HEK293 (cell line): ENCODE results near the gene PDE3A.

Source experiments
- CTCF ChIA-PET: fragments of 350-600 bp; formaldehyde crosslinking; extraction: SDS; loops from one replicate; lab custom pipeline; 2021; ENCODE audit warnings: antibody characterized with exemption; lab: Yijun Ruan, JAX
- POLR2A ChIA-PET: fragments of 300-600 bp; formaldehyde crosslinking; extraction: SDS; loops from one replicate; lab custom pipeline; 2020; ENCODE audit warnings: antibody characterized with exemption, inconsistent platforms; lab: Yijun Ruan, JAX
- H3K27ac ChIP-seq: fragments of 200-500 bp; sonication (Bioruptor generic); 2 replicates; pipeline ENCODE4 v1.5.1; 2014; ENCODE audit warnings: low read depth, low read length, control low read depth, inconsistent platforms; ENCODE audit errors: extremely low read depth
- H3K36me3 ChIP-seq, 2 experiments: fragments of 200-500 bp in 1 of 2; sonication (Bioruptor generic) in 1 of 2; 1 replicate in 1 of 2; 2 replicates in 1 of 2; pipeline ENCODE4 v1.5.1; 2014 to 2017; ENCODE audit warnings: inconsistent platforms in 2 of 2, low read length in 2 of 2; ENCODE audit not compliant: control insufficient read depth in 2 of 2, insufficient read depth in 1 of 2
- H3K4me1 ChIP-seq: fragments of 200-500 bp; sonication (Bioruptor generic); 2 replicates; pipeline ENCODE4 v1.5.1; 2014; ENCODE audit warnings: mild to moderate bottlenecking, low read length, inconsistent platforms; ENCODE audit not compliant: control insufficient read depth, insufficient read depth
- H3K4me3 ChIP-seq: 2 replicates; pipeline ENCODE4 v1.5.1; 2011; ENCODE audit warnings: low read depth, mild to moderate bottlenecking, control low read depth, low read length, moderate library complexity
- H3K9me3 ChIP-seq: fragments of 200-500 bp; sonication (Bioruptor generic); 2 replicates; pipeline ENCODE4 v1.5.1; 2014; ENCODE audit warnings: low read depth, low read length, inconsistent platforms; ENCODE audit not compliant: control insufficient read depth, insufficient read depth
- GLIS1 ChIP-seq: fragments of 450-650 bp; formaldehyde crosslinking; IDR thresholded peaks from 2 replicates; pipeline ENCODE4 v1.5.1; 2016; ENCODE audit warnings: missing biosample characterization, missing genetic modification characterization
- GLIS2 ChIP-seq: fragments of 450-650 bp; formaldehyde crosslinking; IDR thresholded peaks from 2 replicates; pipeline ENCODE4 v1.5.1; 2016; ENCODE audit warnings: missing biosample characterization, missing genetic modification characterization
- HOXC10 ChIP-seq: sonication (generic); formaldehyde crosslinking; IDR thresholded peaks from 2 replicates; pipeline ENCODE4 v1.8.1; 2023; ENCODE audit warnings: mild to moderate bottlenecking, missing genetic modification reagents
- HOXD13 ChIP-seq: sonication (generic); formaldehyde crosslinking; IDR thresholded peaks from 2 replicates; pipeline ENCODE4 v1.8.0; 2022; ENCODE audit warnings: missing genetic modification reagents, borderline replicate concordance
- KLF1 ChIP-seq: fragments of 450-650 bp; formaldehyde crosslinking; IDR thresholded peaks from 2 replicates; pipeline ENCODE4 v1.5.1; 2016; ENCODE audit warnings: missing biosample characterization, missing genetic modification characterization
- REPIN1 ChIP-seq: fragments of 450-650 bp; formaldehyde crosslinking; IDR thresholded peaks from 2 replicates; pipeline ENCODE4 v1.5.1; 2017; ENCODE audit warnings: missing biosample characterization, missing genetic modification characterization, low read depth
- SALL2 ChIP-seq: fragments of 450-650 bp; formaldehyde crosslinking; IDR thresholded peaks from 2 replicates; pipeline ENCODE4 v1.5.0; 2017; ENCODE audit warnings: missing biosample characterization, mild to moderate bottlenecking, missing genetic modification characterization, borderline replicate concordance
- SP3 ChIP-seq: fragments of 450-650 bp; formaldehyde crosslinking; IDR thresholded peaks from 2 replicates; pipeline ENCODE4 v1.5.1; 2016; ENCODE audit warnings: missing biosample characterization, missing genetic modification characterization
- ZFP69B ChIP-seq: fragments of 450-650 bp; formaldehyde crosslinking; IDR thresholded peaks from 2 replicates; pipeline ENCODE4 v1.5.1; 2016; ENCODE audit warnings: missing biosample characterization, missing genetic modification characterization
- ZNF133 ChIP-seq: fragments of 450-650 bp; formaldehyde crosslinking; IDR thresholded peaks from 2 replicates; pipeline ENCODE4 v1.5.1; 2016; ENCODE audit warnings: missing biosample characterization, missing genetic modification characterization
- ZNF155 ChIP-seq: fragments of 450-650 bp; formaldehyde crosslinking; IDR thresholded peaks from 2 replicates; pipeline ENCODE4 v1.5.1; 2016; ENCODE audit warnings: missing biosample characterization, missing genetic modification characterization
- ZNF174 ChIP-seq: fragments of 450-650 bp; formaldehyde crosslinking; IDR thresholded peaks from 2 replicates; pipeline ENCODE4 v1.5.0; 2017; ENCODE audit warnings: missing biosample characterization, mild to moderate bottlenecking, missing genetic modification characterization
- ZNF214 ChIP-seq: fragments of 450-650 bp; formaldehyde crosslinking; IDR thresholded peaks from 2 replicates; pipeline ENCODE4 v1.5.1; 2017; ENCODE audit warnings: missing biosample characterization, mild to moderate bottlenecking, missing genetic modification characterization, borderline replicate concordance
- ZNF24 ChIP-seq: fragments of 450-650 bp; formaldehyde crosslinking; IDR thresholded peaks from 2 replicates; pipeline ENCODE4 v1.5.1; 2016; ENCODE audit warnings: missing biosample characterization, missing genetic modification characterization
- ZNF266 ChIP-seq: fragments of 450-650 bp; formaldehyde crosslinking; IDR thresholded peaks from 2 replicates; pipeline ENCODE4 v1.5.1; 2016; ENCODE audit warnings: missing biosample characterization, missing genetic modification characterization, low read depth
- ZNF391 ChIP-seq: fragments of 450-650 bp; formaldehyde crosslinking; IDR thresholded peaks from 2 replicates; pipeline ENCODE4 v1.5.1; 2016; ENCODE audit warnings: low read depth, missing biosample characterization, missing genetic modification characterization, borderline replicate concordance
- ZNF404 ChIP-seq: fragments of 450-650 bp; formaldehyde crosslinking; IDR thresholded peaks from 2 replicates; pipeline ENCODE4 v1.5.1; 2017; ENCODE audit warnings: missing biosample characterization, missing genetic modification characterization
- ZNF48 ChIP-seq: fragments of 450-650 bp; formaldehyde crosslinking; IDR thresholded peaks from 2 replicates; pipeline ENCODE4 v1.5.1; 2016; ENCODE audit warnings: missing biosample characterization, missing genetic modification characterization
- ZNF513 ChIP-seq: fragments of 450-650 bp; IDR thresholded peaks from 2 replicates; pipeline ENCODE4 v1.5.1; 2018; ENCODE audit warnings: missing biosample characterization, missing genetic modification characterization
- ZNF544 ChIP-seq: fragments of 450-650 bp; formaldehyde crosslinking; IDR thresholded peaks from 2 replicates; pipeline ENCODE4 v1.5.0; 2017; ENCODE audit warnings: missing biosample characterization, missing genetic modification characterization
- ZNF585B ChIP-seq: fragments of 450-650 bp; formaldehyde crosslinking; IDR thresholded peaks from 2 replicates; pipeline ENCODE4 v1.5.1; 2016; ENCODE audit warnings: missing biosample characterization, missing genetic modification characterization
- ZNF624 ChIP-seq: fragments of 450-650 bp; formaldehyde crosslinking; IDR thresholded peaks from 2 replicates; pipeline ENCODE4 v1.5.1; 2017; ENCODE audit warnings: missing biosample characterization, missing genetic modification characterization
- ZNF785 ChIP-seq: fragments of 450-650 bp; formaldehyde crosslinking; IDR thresholded peaks from 2 replicates; pipeline ENCODE4 v1.5.1; 2016; ENCODE audit warnings: missing biosample characterization, missing genetic modification characterization
- ZNF791 ChIP-seq: fragments of 450-650 bp; formaldehyde crosslinking; IDR thresholded peaks from 2 replicates; pipeline ENCODE4 v1.5.1; 2016; ENCODE audit warnings: missing biosample characterization, missing genetic modification characterization
- TF ChIP-seq, protein P1 (sequence below): fragments of 450-650 bp; formaldehyde crosslinking; IDR thresholded peaks from 2 replicates; pipeline ENCODE4 v1.5.1; 2016; ENCODE audit warnings: missing biosample characterization, missing genetic modification characterization
- TF ChIP-seq, protein P2 (sequence below): fragments of 450-650 bp; formaldehyde crosslinking; IDR thresholded peaks from 2 replicates; pipeline ENCODE4 v1.5.1; 2017; ENCODE audit warnings: missing biosample characterization, missing genetic modification characterization
- TF ChIP-seq, protein P3 (sequence below): fragments of 450-650 bp; formaldehyde crosslinking; IDR thresholded peaks from 2 replicates; pipeline ENCODE4 v1.5.1; 2016; ENCODE audit warnings: missing biosample characterization, missing genetic modification characterization, borderline replicate concordance

Gene PDE3A

DNA sequence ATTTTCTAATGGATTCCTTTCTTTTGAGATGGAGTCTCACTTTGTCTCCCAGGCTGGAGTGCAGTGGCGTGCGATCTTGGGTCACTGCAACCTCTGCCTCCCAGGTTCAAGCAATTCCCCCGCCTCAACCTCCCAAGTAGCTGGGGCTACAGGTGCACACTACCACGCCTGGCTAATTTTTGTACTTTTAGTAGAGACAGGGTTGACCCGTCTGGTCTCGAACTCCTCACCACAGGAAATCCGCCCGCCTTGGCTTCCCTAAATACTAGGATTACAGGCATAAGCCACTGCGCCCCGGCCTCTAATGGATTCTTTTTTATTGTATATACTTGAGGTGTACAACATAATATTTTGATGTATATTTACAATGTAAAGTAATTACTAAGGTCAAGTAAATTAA, 186.7 kb downstream of the PDE3A start (continued):
- TF ChIP-seq ZNF791 = no peak
- no peak for TF ChIP-seq ZNF544 (tag by site-specific recombination)
- TF ChIP-seq, protein P1, sequence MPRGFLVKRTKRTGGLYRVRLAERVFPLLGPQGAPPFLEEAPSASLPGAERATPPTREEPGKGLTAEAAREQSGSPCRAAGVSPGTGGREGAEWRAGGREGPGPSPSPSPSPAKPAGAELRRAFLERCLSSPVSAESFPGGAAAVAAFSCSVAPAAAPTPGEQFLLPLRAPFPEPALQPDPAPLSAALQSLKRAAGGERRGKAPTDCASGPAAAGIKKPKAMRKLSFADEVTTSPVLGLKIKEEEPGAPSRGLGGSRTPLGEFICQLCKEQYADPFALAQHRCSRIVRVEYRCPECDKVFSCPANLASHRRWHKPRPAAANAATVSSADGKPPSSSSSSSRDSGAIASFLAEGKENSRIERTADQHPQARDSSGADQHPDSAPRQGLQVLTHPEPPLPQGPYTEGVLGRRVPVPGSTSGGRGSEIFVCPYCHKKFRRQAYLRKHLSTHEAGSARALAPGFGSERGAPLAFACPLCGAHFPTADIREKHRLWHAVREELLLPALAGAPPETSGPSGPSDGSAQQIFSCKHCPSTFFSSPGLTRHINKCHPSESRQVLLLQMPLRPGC (tag by site-specific recombination) = no peak
- TF ChIP-seq ZNF391 = no peak
- no peak for TF ChIP-seq KLF1 (tag by site-specific recombination)
- TF ChIP-seq ZNF214 (tag by site-specific recombination) = no peak

GRCh38 chr12:20555771-20556170, 187.4 kb downstream of the PDE3A start:
- no peak for TF ChIP-seq SP3
- no peak for TF ChIP-seq HOXD13
- no peaks in the 10 kb centered on the region for H3K9me3 ChIP-seq
- no peak overlapping the region for H3K27ac ChIP-seq
- no peak overlapping the region for H3K4me3 ChIP-seq
- ChIA-PET POLR2A (no interaction called here), CTCF (interaction anchor here (0.6 to 1.1 kb wide), 2 partner anchors 9 to 509 kb away, joined by 3 read pairs; no protein-coding TSS in a partner anchor)
- H3K4me1 ChIP-seq = no peaks in the 10 kb centered on the region
- H3K36me3 ChIP-seq = no peaks in the 10 kb centered on the region

GRCh38 chr12:20557096-20557495, 188.8 kb downstream of the PDE3A start:
- Histone ChIP-seq H3K4me3 (no peak overlapping the region), H3K36me3 (no peaks in the 10 kb centered on the region), H3K27ac (no peak overlapping the region), H3K9me3 (no peaks in the 10 kb centered on the region), H3K4me1 (no peaks in the 10 kb centered on the region)
- no peak for TF ChIP-seq ZFP69B (tag by site-specific recombination)
- no peak for TF ChIP-seq ZNF155 (tag by site-specific recombination)
- no peak for TF ChIP-seq ZNF404 (tag by site-specific recombination)
- TF ChIP-seq GLIS2 (tag by site-specific recombination) = no peak
- TF ChIP-seq ZNF174 = no peak
- no peak for TF ChIP-seq ZNF24
- TF ChIP-seq ZNF48 (tag by site-specific recombination) = no peak
- no peak for TF ChIP-seq ZNF585B
- TF ChIP-seq, protein P2, sequence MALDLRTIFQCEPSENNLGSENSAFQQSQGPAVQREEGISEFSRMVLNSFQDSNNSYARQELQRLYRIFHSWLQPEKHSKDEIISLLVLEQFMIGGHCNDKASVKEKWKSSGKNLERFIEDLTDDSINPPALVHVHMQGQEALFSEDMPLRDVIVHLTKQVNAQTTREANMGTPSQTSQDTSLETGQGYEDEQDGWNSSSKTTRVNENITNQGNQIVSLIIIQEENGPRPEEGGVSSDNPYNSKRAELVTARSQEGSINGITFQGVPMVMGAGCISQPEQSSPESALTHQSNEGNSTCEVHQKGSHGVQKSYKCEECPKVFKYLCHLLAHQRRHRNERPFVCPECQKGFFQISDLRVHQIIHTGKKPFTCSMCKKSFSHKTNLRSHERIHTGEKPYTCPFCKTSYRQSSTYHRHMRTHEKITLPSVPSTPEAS (tag by site-specific recombination) = no peak
- TF ChIP-seq, protein P3, sequence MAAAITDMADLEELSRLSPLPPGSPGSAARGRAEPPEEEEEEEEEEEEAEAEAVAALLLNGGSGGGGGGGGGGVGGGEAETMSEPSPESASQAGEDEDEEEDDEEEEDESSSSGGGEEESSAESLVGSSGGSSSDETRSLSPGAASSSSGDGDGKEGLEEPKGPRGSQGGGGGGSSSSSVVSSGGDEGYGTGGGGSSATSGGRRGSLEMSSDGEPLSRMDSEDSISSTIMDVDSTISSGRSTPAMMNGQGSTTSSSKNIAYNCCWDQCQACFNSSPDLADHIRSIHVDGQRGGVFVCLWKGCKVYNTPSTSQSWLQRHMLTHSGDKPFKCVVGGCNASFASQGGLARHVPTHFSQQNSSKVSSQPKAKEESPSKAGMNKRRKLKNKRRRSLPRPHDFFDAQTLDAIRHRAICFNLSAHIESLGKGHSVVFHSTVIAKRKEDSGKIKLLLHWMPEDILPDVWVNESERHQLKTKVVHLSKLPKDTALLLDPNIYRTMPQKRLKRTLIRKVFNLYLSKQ (tag by site-specific recombination) = no peak
- TF ChIP-seq REPIN1 (tag by site-specific recombination) = no peak
- no peak for TF ChIP-seq ZNF266 (tag by site-specific recombination)
- no peak for TF ChIP-seq HOXC10 (CRISPR knock-in tag)
- TF ChIP-seq SALL2 = no peak
- no peak for TF ChIP-seq ZNF513
- no peak for TF ChIP-seq GLIS1 (tag by site-specific recombination)
- TF ChIP-seq ZNF785 (tag by site-specific recombination) = no peak
- no peak for TF ChIP-seq ZNF624 (tag by site-specific recombination)
- no peak for TF ChIP-seq ZNF133 (tag by site-specific recombination)
- ChIA-PET POLR2A (no interaction called here), CTCF (no interaction called here)
